ENCODE data around the gene HIVEP1.
"Not testable (repeated sequence)": the region's sequence is repeated elsewhere in the genome, so short reads cannot be mapped to it uniquely, and the experiment has no call there.

Gene HIVEP1

GRCh38 chr6:12158686-12159415 lies 146.7 kb downstream of the HIVEP1 start:
- DNase-seq (ENCODE audit: low spot score), result no peak

- peak; percentile 22 for DNase-seq (ENCODE audit: low spot score)
Observed at GRCh38 chr6:12160326-12160725, 148.2 kb downstream of the HIVEP1 start.

GRCh38 chr6:12162213-12162612 lies 150.1 kb downstream of the HIVEP1 start:
- peak; percentile 48 for DNase-seq (ENCODE audit: low spot score)

- DNase-seq (ENCODE audit: low spot score), result no peak
Observed at GRCh38 chr6:12163149-12163548, 151.0 kb downstream of the HIVEP1 start.

- no peak for DNase-seq (ENCODE audit: low spot score)
Observed at GRCh38 chr6:12163744-12164507, 151.8 kb downstream of the HIVEP1 start.

- DNase-seq (ENCODE audit: low spot score), result no peak
Observed at GRCh38 chr6:12164508-12164770, 152.3 kb downstream of the HIVEP1 start.

GRCh38 chr6:12165297-12165696 lies 153.2 kb downstream of the HIVEP1 start:
- DNase-seq (ENCODE audit: low spot score), result no peak

GRCh38 chr6:12165722-12166280 lies 153.7 kb downstream of the HIVEP1 start:
- no peak for DNase-seq (ENCODE audit: low spot score)

GRCh38 chr6:12169377-12169776 lies 157.3 kb downstream of the HIVEP1 start:
- DNase-seq (ENCODE audit: low spot score), result no peak

- no peak for DNase-seq (ENCODE audit: low spot score)
Observed at GRCh38 chr6:12170351-12171092, 158.4 kb downstream of the HIVEP1 start.

GRCh38 chr6:12171717-12172116 lies 159.6 kb downstream of the HIVEP1 start:
- DNase-seq (ENCODE audit: low spot score), result no peak

- no peak for DNase-seq (ENCODE audit: low spot score)
Observed at GRCh38 chr6:12172572-12172971, 160.5 kb downstream of the HIVEP1 start.

- DNase-seq (ENCODE audit: low spot score), result no peak
Observed at GRCh38 chr6:12173181-12173580, 161.1 kb downstream of the HIVEP1 start.

- DNase-seq (ENCODE audit: low spot score), result peak; percentile 70
Observed at GRCh38 chr6:12173661-12174060, 161.5 kb downstream of the HIVEP1 start.

GRCh38 chr6:12174878-12175277 lies 162.8 kb downstream of the HIVEP1 start:
- DNase-seq (ENCODE audit: low spot score), result peak; percentile 43

GRCh38 chr6:12175626-12176025 lies 163.5 kb downstream of the HIVEP1 start:
- DNase-seq (ENCODE audit: low spot score), result no peak

- not testable (repeated sequence) for DNase-seq (ENCODE audit: low spot score)
Observed at GRCh38 chr6:12176782-12177181, 164.7 kb downstream of the HIVEP1 start.

- DNase-seq (ENCODE audit: low spot score), result no peak
Observed at GRCh38 chr6:12178521-12178920, 166.4 kb downstream of the HIVEP1 start.

- no peak for DNase-seq (ENCODE audit: low spot score)
Observed at GRCh38 chr6:12181481-12181880, 169.4 kb downstream of the HIVEP1 start.

GRCh38 chr6:12182676-12183075 lies 170.6 kb downstream of the HIVEP1 start:
- peak; percentile 67 for DNase-seq (ENCODE audit: low spot score)

- DNase-seq (ENCODE audit: low spot score), result no peak
Observed at GRCh38 chr6:12185081-12185673, 173.1 kb downstream of the HIVEP1 start.

- no peak for DNase-seq (ENCODE audit: low spot score)
Observed at GRCh38 chr6:12186528-12186927, 174.4 kb downstream of the HIVEP1 start.
